GM18858 (cell line): Measurements from ENCODE around the gene ARFGAP1.

Source experiments
- ATAC-seq: cut with Tn5 transposase; IDR thresholded peaks from one replicate; pipeline ENCODE4 v1.9.1; 2021; ENCODE audit not compliant: unreplicated experiment

The ARFGAP1 gene

GRCh38 chr20:63306673-63307537 is 34.3 kb downstream of the ARFGAP1 start:
- ATAC-seq, result no peak

- ATAC-seq, result no peak
Observed at GRCh38 chr20:63307538-63308217, 35.1 kb downstream of the ARFGAP1 start.

GRCh38 chr20:63308218-63308911 is 35.8 kb downstream of the ARFGAP1 start:
- ATAC-seq, result no peak

GRCh38 chr20:63309261-63310071 is 36.9 kb downstream of the ARFGAP1 start:
- ATAC-seq, result no peak

GRCh38 chr20:63310265-63310991 is 37.8 kb downstream of the ARFGAP1 start:
- ATAC-seq, result no peak

GRCh38 chr20:63311186-63311832 is 38.7 kb downstream of the ARFGAP1 start:
- ATAC-seq, result no peak

- ATAC-seq, result no peak
Observed at GRCh38 chr20:63311833-63312243, 39.2 kb downstream of the ARFGAP1 start.

GRCh38 chr20:63312273-63312672 is 39.7 kb downstream of the ARFGAP1 start:
- ATAC-seq, result no peak

- no peak for ATAC-seq
Observed at GRCh38 chr20:63312690-63313348, 40.2 kb downstream of the ARFGAP1 start.

- no peak for ATAC-seq
Observed at GRCh38 chr20:63313349-63314014, 40.9 kb downstream of the ARFGAP1 start.

- no peak for ATAC-seq
Observed at GRCh38 chr20:63314015-63314471, 41.4 kb downstream of the ARFGAP1 start.

- ATAC-seq, result no peak
Observed at GRCh38 chr20:63314566-63315239, 42.1 kb downstream of the ARFGAP1 start.

- no peak for ATAC-seq
Observed at GRCh38 chr20:63315240-63315689, 42.7 kb downstream of the ARFGAP1 start.

- ATAC-seq, result no peak
Observed at GRCh38 chr20:63315731-63316491, 43.3 kb downstream of the ARFGAP1 start.

- ATAC-seq, result no peak
Observed at GRCh38 chr20:63316502-63316921, 43.9 kb downstream of the ARFGAP1 start.

GRCh38 chr20:63317061-63317460 is 44.4 kb downstream of the ARFGAP1 start:
- ATAC-seq, result no peak
